Esophagus squamous epithelium (tissue), 5 donors: ENCODE measurements around the gene PHC1. TPM values are rescaled to one million over a fixed set of nuclear protein-coding genes. Genes with fewer than 3 reads are reported as not detected.
A peak's percentile ranks its signal among the peaks of the same experiment; 100 is the strongest.
"Not testable (repeated sequence)": the region's sequence is repeated elsewhere in the genome, so short reads cannot be mapped to it uniquely, and the experiment has no call there.

ENCODE experiments used
- DNase-seq: peaks from one replicate; lab custom pipeline; 2025; lab: John Stamatoyannopoulos, UW
- H3K27ac ChIP-seq, 4 donors: fragments of 200-600 bp; sonication (generic); one replicate each; pipeline ENCODE4 v1.5.1; 2016 to 2019; ENCODE audit warnings: mild to moderate bottlenecking in 1 of 4
- H3K27me3 ChIP-seq, 4 donors: fragments of 200-600 bp; sonication (generic); 1 replicate in 3 of 4; 2 replicates in 1 of 4; pipeline versions ENCODE4 v1.5.1 to v1.6.0; 2017 to 2021; ENCODE audit warnings: antibody characterized with exemption in 1 of 4
- H3K36me3 ChIP-seq, 3 donors: fragments of 200-600 bp; sonication (generic); one replicate each; pipeline ENCODE4 v1.5.1; 2016 to 2019
- H3K4me1 ChIP-seq, 3 donors: fragments of 200-600 bp; sonication (generic); one replicate each; pipeline ENCODE4 v1.5.1; 2017 to 2019
- H3K4me3 ChIP-seq, 4 donors: fragments of 200-600 bp; sonication (generic); 1 replicate in 3 of 4; 2 replicates in 1 of 4; pipeline ENCODE4 v1.5.1; 2016 to 2019; ENCODE audit warnings: mild to moderate bottlenecking in 2 of 4, moderate library complexity in 1 of 4
- H3K9me3 ChIP-seq, 3 donors: fragments of 200-600 bp; sonication (generic); one replicate each; pipeline ENCODE4 v1.5.1; 2016 to 2019
- CTCF ChIP-seq, 6 experiments: fragments of 450-650 bp in 4 of 6; fragments of 200-600 bp in 2 of 6; sonication (generic) in 2 of 6; IDR thresholded peaks; one replicate each; pipeline ENCODE4 v1.5.1; 2016 to 2019; ENCODE audit warnings: antibody characterized with exemption in 6 of 6, mild to moderate bottlenecking in 4 of 6, moderate library complexity in 4 of 6
- POLR2A ChIP-seq, 4 donors: fragments of 450-650 bp; IDR thresholded peaks; one replicate each; pipeline ENCODE4 v1.6.1; 2017; ENCODE audit warnings: antibody characterized with exemption in 4 of 4, mild to moderate bottlenecking in 4 of 4, moderate library complexity in 3 of 4
- WGBS, 2 donors: methylation state at CpG; one replicate each; pipeline ENCODE4 v1.1.5; 2018; 5-methylcytosine and 5-hydroxymethylcytosine counted together
- intact Hi-C: fragments of 100-400 bp; cut with DNase I; formaldehyde crosslinking; loops from one replicate; pipeline ENCODE4 v1.15.0; 2022
- total RNA-seq, 4 donors: library from RNA; depleted of rRNA; stranded (reverse); fragments of >200 nt; gene quantifications; one replicate each; pipeline ENCODE4 v1.1.0, GENCODE V29; 2016
- donor health status: DM: yes; HTN: yes; CAD: no.

PHC1 gene
- total RNA-seq, 4 donors from 2014 or later: 10.1 to 21.7 (median 18.6) TPM

- DNase-seq: no peak
- WGBS, 2 donors: 96 to 100% methylated on average over 3 of the region's 3 CpGs
- intact Hi-C loops: loop anchor here (10.0 kb wide), 1 partner anchor 207 kb away; no protein-coding TSS in a partner anchor
- H3K27me3 ChIP-seq: no peaks in the 10 kb centered on the region
- H3K36me3 ChIP-seq: no peaks in the 10 kb centered on the region
- no peak for TF ChIP-seq CTCF (IDR thresholded peaks at IDR 0.05)
- no peak for TF ChIP-seq POLR2A (IDR thresholded peaks at IDR 0.05)
- H3K4me1 ChIP-seq: peaks cover 0 to 9% (median 0%) of the 10 kb centered on the region in 3 donors
- no peaks in the 10 kb centered on the region for H3K9me3 ChIP-seq
- no peak overlapping the region for H3K27ac ChIP-seq
- H3K4me3 ChIP-seq: no peak overlapping the region
Measured at GRCh38 chr12:8891976-8892375, 22.3 kb upstream of the PHC1 start.

- no peak for TF ChIP-seq POLR2A (IDR thresholded peaks at IDR 0.05)
- no peak for TF ChIP-seq CTCF (IDR thresholded peaks at IDR 0.05)
- Histone ChIP-seq H3K27me3 (no peaks in the 10 kb centered on the region), H3K27ac (no peak overlapping the region), H3K4me1 (peaks cover 0 to 9% (median 0%) of the 10 kb centered on the region in 3 donors), H3K4me3 (no peak overlapping the region), H3K9me3 (no peaks in the 10 kb centered on the region), H3K36me3 (no peaks in the 10 kb centered on the region)
- intact Hi-C loops: loop anchor here (10.0 kb wide), 1 partner anchor 210 kb away; no protein-coding TSS in a partner anchor
- DNase-seq: no peak
Measured at GRCh38 chr12:8894378-8894777, 19.9 kb upstream of the PHC1 start.

- TF ChIP-seq POLR2A (IDR thresholded peaks at IDR 0.05) (no peak), CTCF (IDR thresholded peaks at IDR 0.05) (no peak)
- Histone ChIP-seq H3K27me3 (no peaks in the 10 kb centered on the region), H3K4me3 (no peak overlapping the region), H3K9me3 (no peaks in the 10 kb centered on the region), H3K36me3 (no peaks in the 10 kb centered on the region), H3K27ac (no peak overlapping the region), H3K4me1 (peaks cover 0 to 9% (median 0%) of the 10 kb centered on the region in 3 donors)
- intact Hi-C loops: loop anchor here (10.0 kb wide), 1 partner anchor 210 kb away; no protein-coding TSS in a partner anchor
- 47 to 66% methylated on average over 1 of the region's 1 CpG for WGBS, 2 donors
- DNase-seq: no peak
Measured at GRCh38 chr12:8894986-8895385, 19.3 kb upstream of the PHC1 start.

GRCh38 chr12:8897081-8897480 lies 17.2 kb upstream of the PHC1 start:
- no peak overlapping the region for H3K4me3 ChIP-seq
- peak overlapping the region in 2 of 4 donors; percentile 5 to 60 for H3K27ac ChIP-seq
- no peaks in the 10 kb centered on the region for H3K9me3 ChIP-seq
- H3K27me3 ChIP-seq: no peaks in the 10 kb centered on the region
- no peak for DNase-seq
- H3K4me1 ChIP-seq: no peaks in the 10 kb centered on the region
- H3K36me3 ChIP-seq: no peaks in the 10 kb centered on the region
- 61 to 84% methylated on average over 4 to 5 of the region's 7 CpGs for WGBS, 2 donors
- intact Hi-C loops: loop anchor here (10.0 kb wide), 1 partner anchor 212 kb away; no protein-coding TSS in a partner anchor
- TF ChIP-seq POLR2A (IDR thresholded peaks at IDR 0.05) (no peak), CTCF (IDR thresholded peaks at IDR 0.05) (no peak)

- Histone ChIP-seq H3K27ac (no peak overlapping the region), H3K36me3 (no peaks in the 10 kb centered on the region), H3K27me3 (no peaks in the 10 kb centered on the region), H3K4me3 (no peak overlapping the region), H3K9me3 (no peaks in the 10 kb centered on the region), H3K4me1 (no peaks in the 10 kb centered on the region)
- no peak for DNase-seq
- intact Hi-C loops: loop anchor here (10.0 kb wide), 1 partner anchor 215 kb away; no protein-coding TSS in a partner anchor
- TF ChIP-seq POLR2A (IDR thresholded peaks at IDR 0.05): no peak
- no peak for TF ChIP-seq CTCF (IDR thresholded peaks at IDR 0.05)
- 77 to 78% methylated on average over 6 of the region's 6 CpGs for WGBS, 2 donors
Measured at GRCh38 chr12:8899830-8900229, 14.5 kb upstream of the PHC1 start.

- intact Hi-C loops, H3K4me1 ChIP-seq, H3K27me3 ChIP-seq, H3K36me3 ChIP-seq, H3K27ac ChIP-seq, H3K9me3 ChIP-seq, H3K4me3 ChIP-seq, DNase-seq: not testable (repeated sequence)
- 63 to 71% methylated on average over 5 of the region's 5 CpGs for WGBS, 2 donors
Measured at GRCh38 chr12:8902703-8903102, 11.6 kb upstream of the PHC1 start.
